ENCODE results near the gene TKFC.
A peak's percentile ranks its signal among the peaks of the same experiment; 100 is the strongest.

Gene TKFC

GRCh38 chr11:61332281-61332796, 689 bp upstream of the TKFC start:
- H3K4me3 Mint-ChIP-seq = peak overlapping the region; percentile 82 to 86
- peaks cover 46 to 56% of the 10 kb centered on the region in 2 donors for H3K4me1 Mint-ChIP-seq (ENCODE audit: low read depth in 2 of 2)
- no peaks in the 10 kb centered on the region for H3K27me3 Mint-ChIP-seq
- DNase-seq (no peak), ATAC-seq (replicated peaks) (peak; percentile 0)
- no peaks in the 10 kb centered on the region for H3K9me3 Mint-ChIP-seq
- H3K27ac Mint-ChIP-seq = peak overlapping the region; percentile 88 to 95
- peaks cover 51% of the 10 kb centered on the region for H3K36me3 Mint-ChIP-seq (ENCODE audit: insufficient read depth)

DNA sequence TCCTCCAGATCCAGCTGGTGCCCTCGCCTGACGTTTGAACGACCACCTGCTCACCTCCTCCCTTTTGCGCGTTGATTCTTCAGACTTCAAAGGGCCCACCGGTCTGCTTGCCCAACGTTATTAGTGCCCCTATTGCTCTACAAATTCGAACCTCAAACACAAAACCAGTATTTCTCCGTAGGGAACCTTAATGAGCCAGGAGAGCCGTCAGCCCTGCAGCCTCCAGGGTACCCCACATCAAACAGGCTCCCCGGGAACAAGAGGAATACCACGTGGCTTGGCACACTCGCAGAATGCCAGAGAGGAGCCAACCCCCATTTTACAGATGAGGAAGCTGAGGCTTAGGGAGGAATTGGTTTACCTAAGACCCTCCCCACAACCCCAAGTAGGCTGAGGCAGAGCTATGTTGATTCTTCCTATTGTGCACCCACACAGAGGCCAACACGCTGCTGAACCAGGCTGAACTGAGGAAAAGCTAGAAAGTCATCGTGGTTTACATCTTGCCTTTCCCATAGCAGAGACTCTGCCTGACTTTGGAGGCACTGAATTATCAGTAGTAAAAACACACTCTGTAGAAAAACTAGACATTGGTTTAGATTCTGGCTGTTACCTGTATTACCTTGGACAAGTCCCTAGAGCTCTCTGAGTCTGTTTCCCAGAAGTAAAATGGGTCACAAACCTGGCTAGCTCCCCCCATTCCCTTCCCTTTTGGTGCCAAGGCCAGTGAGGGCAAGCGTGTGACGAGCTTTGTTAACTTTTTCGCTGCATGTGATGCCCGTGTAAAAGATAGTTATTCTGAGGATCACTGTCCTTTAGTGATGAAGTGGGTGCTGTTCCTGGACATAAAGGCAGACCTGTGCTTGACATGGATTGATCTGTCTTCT, 764 bp downstream of the TKFC start:
- H3K9me3 Mint-ChIP-seq = no peaks in the 10 kb centered on the region
- H3K27me3 Mint-ChIP-seq = no peaks in the 10 kb centered on the region
- no peak for DNase-seq
- H3K27ac Mint-ChIP-seq = peak overlapping the region; percentile 88 to 95
- peaks cover 36% of the 10 kb centered on the region for H3K36me3 Mint-ChIP-seq (ENCODE audit: insufficient read depth)
- peaks cover 44 to 53% of the 10 kb centered on the region in 2 donors for H3K4me1 Mint-ChIP-seq (ENCODE audit: low read depth in 2 of 2)
- H3K4me3 Mint-ChIP-seq = peak overlapping the region; percentile 82 to 86
- no peak for ATAC-seq (replicated peaks)

GRCh38 chr11:61334434-61335354, 1.7 kb downstream of the TKFC start:
- no peak for ATAC-seq (replicated peaks)
- H3K27me3 Mint-ChIP-seq = no peaks in the 10 kb centered on the region
- peak overlapping the region; percentile 88 to 95 for H3K27ac Mint-ChIP-seq
- H3K9me3 Mint-ChIP-seq = no peaks in the 10 kb centered on the region
- no peak for DNase-seq
- H3K36me3 Mint-ChIP-seq (ENCODE audit: insufficient read depth) = peaks cover 28% of the 10 kb centered on the region
- H3K4me3 Mint-ChIP-seq = peak overlapping the region in 1 of 2 donors; percentile 82
- peaks cover 39 to 45% of the 10 kb centered on the region in 2 donors for H3K4me1 Mint-ChIP-seq (ENCODE audit: low read depth in 2 of 2)

DNA sequence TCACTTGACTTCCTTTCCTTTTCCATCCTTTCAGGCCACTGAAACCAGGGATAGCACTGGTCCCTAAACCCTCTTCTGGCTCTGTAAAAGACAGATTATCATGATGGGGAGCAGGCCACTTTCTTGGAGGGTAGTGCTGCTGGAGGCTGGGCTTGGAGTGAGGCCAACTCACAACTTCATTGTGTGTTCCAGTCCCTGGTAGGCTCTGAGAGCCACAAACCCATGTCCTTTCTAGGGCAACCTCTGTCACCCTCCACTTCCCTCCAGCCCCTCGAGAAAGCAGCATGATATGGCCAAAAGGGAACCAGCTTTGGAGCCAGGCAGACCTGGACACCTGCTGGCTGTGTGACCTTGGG, 2.3 kb downstream of the TKFC start:
- Mint-ChIP-seq H3K4me3 (no peak overlapping the region), H3K9me3 (no peaks in the 10 kb centered on the region), H3K36me3 (ENCODE audit: insufficient read depth) (peaks cover 22% of the 10 kb centered on the region), H3K27ac (peak overlapping the region in 1 of 2 donors; percentile 95), H3K27me3 (no peaks in the 10 kb centered on the region), H3K4me1 (ENCODE audit: low read depth in 2 of 2) (peaks cover 35 to 39% of the 10 kb centered on the region in 2 donors)
- ATAC-seq (replicated peaks) = no peak
- DNase-seq = no peak

- H3K27me3 Mint-ChIP-seq = no peaks in the 10 kb centered on the region
- peak; percentile 52 for ATAC-seq (replicated peaks)
- H3K36me3 Mint-ChIP-seq (ENCODE audit: insufficient read depth) = peaks cover 18% of the 10 kb centered on the region
- H3K27ac Mint-ChIP-seq = peak overlapping the region in 1 of 2 donors; percentile 66
- peaks cover 30% of the 10 kb centered on the region in 2 donors for H3K4me1 Mint-ChIP-seq (ENCODE audit: low read depth in 2 of 2)
- no peaks in the 10 kb centered on the region for H3K9me3 Mint-ChIP-seq
- peak overlapping the region in 1 of 2 donors; percentile 29 for H3K4me3 Mint-ChIP-seq
- DNase-seq = peak; percentile 74 to 84 (median 82)
Measured at GRCh38 chr11:61336171-61336935, 3.3 kb downstream of the TKFC start.

- H3K36me3 Mint-ChIP-seq (ENCODE audit: insufficient read depth) = peaks cover 10% of the 10 kb centered on the region
- no peak overlapping the region for H3K27ac Mint-ChIP-seq
- H3K9me3 Mint-ChIP-seq = no peaks in the 10 kb centered on the region
- H3K27me3 Mint-ChIP-seq = no peaks in the 10 kb centered on the region
- H3K4me1 Mint-ChIP-seq (ENCODE audit: low read depth in 2 of 2) = peaks cover 15% of the 10 kb centered on the region in 2 donors
- DNase-seq (no peak), ATAC-seq (replicated peaks) (no peak)
- H3K4me3 Mint-ChIP-seq = no peak overlapping the region
Measured at GRCh38 chr11:61337706-61338470, 4.9 kb downstream of the TKFC start.

DNA sequence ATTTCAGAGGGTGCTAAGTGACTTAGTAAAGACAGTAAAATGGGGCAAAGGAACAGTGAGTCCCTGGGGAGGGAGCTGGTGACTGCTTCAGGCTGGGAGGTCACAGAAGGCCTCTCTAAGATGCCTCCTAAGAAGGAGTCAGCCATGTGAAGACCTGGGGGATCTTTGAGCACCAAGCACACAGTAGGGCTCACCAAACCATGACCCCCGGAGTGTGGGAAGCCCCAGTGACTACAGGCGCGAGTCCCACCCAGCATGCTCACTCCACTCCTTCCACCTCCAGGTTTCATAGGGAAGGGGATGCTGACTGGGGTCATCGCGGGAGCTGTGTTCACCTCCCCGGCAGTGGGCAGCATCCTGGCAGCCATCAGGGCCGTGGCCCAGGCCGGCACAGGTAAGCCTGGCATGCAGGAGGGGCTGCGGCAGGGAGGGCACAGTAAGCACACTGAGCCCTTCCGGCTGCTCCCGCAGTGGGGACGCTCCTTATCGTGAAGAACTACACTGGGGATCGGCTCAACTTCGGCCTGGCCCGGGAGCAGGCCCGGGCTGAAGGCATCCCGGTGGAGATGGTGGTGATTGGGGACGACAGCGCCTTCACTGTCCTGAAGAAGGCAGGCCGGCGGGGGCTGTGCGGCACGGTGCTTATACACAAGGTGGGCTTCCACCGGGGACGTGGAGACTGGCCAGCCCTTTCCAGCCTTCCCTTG, 5.9 kb downstream of the TKFC start:
- H3K36me3 Mint-ChIP-seq (ENCODE audit: insufficient read depth) = no peaks in the 10 kb centered on the region
- ATAC-seq (replicated peaks) (no peak), DNase-seq (no peak)
- no peaks in the 10 kb centered on the region for H3K9me3 Mint-ChIP-seq
- peaks cover 8% of the 10 kb centered on the region in 2 donors for H3K4me1 Mint-ChIP-seq (ENCODE audit: low read depth in 2 of 2)
- no peak overlapping the region for H3K4me3 Mint-ChIP-seq
- H3K27me3 Mint-ChIP-seq = no peaks in the 10 kb centered on the region
- H3K27ac Mint-ChIP-seq = no peak overlapping the region

- Mint-ChIP-seq H3K27me3 (no peaks in the 10 kb centered on the region), H3K36me3 (ENCODE audit: insufficient read depth) (no peaks in the 10 kb centered on the region), H3K27ac (no peak overlapping the region), H3K4me1 (ENCODE audit: low read depth in 2 of 2) (peaks cover 8% of the 10 kb centered on the region in 2 donors), H3K4me3 (no peak overlapping the region), H3K9me3 (no peaks in the 10 kb centered on the region)
- DNase-seq (no peak), ATAC-seq (replicated peaks) (no peak)
Measured at GRCh38 chr11:61339490-61339878, 6.5 kb downstream of the TKFC start.

DNA sequence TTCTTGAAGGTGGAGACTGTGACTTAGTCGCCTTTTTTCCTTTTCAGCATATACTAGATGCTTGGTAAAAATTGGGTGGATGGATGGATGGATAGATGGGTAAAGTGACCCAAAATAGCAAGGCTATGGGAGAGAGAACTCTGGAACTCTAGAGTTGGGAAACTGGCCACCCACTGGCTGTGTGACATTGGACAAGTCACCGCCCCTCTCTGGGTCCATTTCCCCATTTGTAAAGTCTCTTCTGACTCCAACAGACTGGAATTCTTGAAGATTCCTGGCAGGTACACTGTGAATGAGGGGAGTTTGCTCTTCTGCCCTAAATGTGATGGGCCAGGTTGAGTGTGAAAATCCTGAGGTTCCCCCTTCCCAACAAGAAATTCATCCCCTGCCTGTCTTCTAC, 8.0 kb downstream of the TKFC start:
- ATAC-seq (replicated peaks) (no peak), DNase-seq (no peak)
- no peaks in the 10 kb centered on the region for H3K36me3 Mint-ChIP-seq (ENCODE audit: insufficient read depth)
- H3K4me3 Mint-ChIP-seq = no peak overlapping the region
- peaks cover 8% of the 10 kb centered on the region in 2 donors for H3K4me1 Mint-ChIP-seq (ENCODE audit: low read depth in 2 of 2)
- no peaks in the 10 kb centered on the region for H3K9me3 Mint-ChIP-seq
- no peak overlapping the region for H3K27ac Mint-ChIP-seq
- H3K27me3 Mint-ChIP-seq = no peaks in the 10 kb centered on the region

DNA sequence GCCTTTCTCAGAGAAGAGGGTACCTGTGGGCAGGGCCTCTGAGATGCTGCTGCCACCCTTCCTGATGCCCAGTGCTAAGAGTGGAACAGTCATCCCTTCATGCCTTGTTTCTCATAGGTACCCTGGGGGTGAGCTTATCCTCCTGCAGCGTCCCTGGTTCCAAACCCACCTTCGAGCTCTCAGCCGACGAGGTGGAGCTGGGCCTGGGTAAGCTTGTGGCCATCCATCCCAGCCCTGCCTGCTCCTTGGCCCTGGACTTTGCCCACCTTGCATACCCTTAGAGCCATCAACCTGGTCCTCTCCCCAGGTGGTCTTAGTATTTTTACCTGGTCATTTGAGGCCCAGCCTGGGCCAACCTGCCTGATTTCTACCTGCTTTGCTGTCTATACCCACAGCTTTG, 8.7 kb downstream of the TKFC start:
- no peaks in the 10 kb centered on the region for H3K9me3 Mint-ChIP-seq
- H3K36me3 Mint-ChIP-seq (ENCODE audit: insufficient read depth) = no peaks in the 10 kb centered on the region
- H3K4me3 Mint-ChIP-seq = no peak overlapping the region
- ATAC-seq (replicated peaks) = no peak
- H3K4me1 Mint-ChIP-seq (ENCODE audit: low read depth in 2 of 2) = peaks cover 4 to 6% of the 10 kb centered on the region in 2 donors
- H3K27me3 Mint-ChIP-seq = no peaks in the 10 kb centered on the region
- no peak for DNase-seq
- H3K27ac Mint-ChIP-seq = no peak overlapping the region

GRCh38 chr11:61342207-61342803, 9.3 kb downstream of the TKFC start:
- no peak overlapping the region for H3K27ac Mint-ChIP-seq
- no peak for DNase-seq
- H3K36me3 Mint-ChIP-seq (ENCODE audit: insufficient read depth) = no peaks in the 10 kb centered on the region
- peaks cover 0 to 2% of the 10 kb centered on the region in 2 donors for H3K4me1 Mint-ChIP-seq (ENCODE audit: low read depth in 2 of 2)
- H3K9me3 Mint-ChIP-seq = no peaks in the 10 kb centered on the region
- ATAC-seq (replicated peaks) = no peak
- no peak overlapping the region for H3K4me3 Mint-ChIP-seq
- no peaks in the 10 kb centered on the region for H3K27me3 Mint-ChIP-seq

Measured in effector memory CD8-positive, alpha-beta T cell (primary cell).